SJSA1 (cell line): ENCODE data around the gene RAB21. TPM values are rescaled to one million over a fixed set of nuclear protein-coding genes. Genes with fewer than 3 reads are reported as not detected.

Experiments used
- DNase-seq, 2 experiments: peaks; one replicate each; pipeline ENCODE4 v3.0.0-alpha.2; 2015 to 2020; ENCODE audit warnings: low spot score in 2 of 2, low read depth in 1 of 2
- H3K27ac ChIP-seq: fragments of 250-450 bp; sonication (Bioruptor Pico); 2 replicates; pipeline ENCODE4 v1.5.1; 2020; ENCODE audit warnings: mild to moderate bottlenecking, moderate library complexity
- H3K27me3 ChIP-seq: fragments of 250-450 bp; sonication (Bioruptor Pico); replicated peaks from 2 replicates; pipeline ENCODE4 v1.5.1; 2020; ENCODE audit warnings: mild to moderate bottlenecking, moderate library complexity
- H3K36me3 ChIP-seq: fragments of 250-450 bp; sonication (Bioruptor Pico); 2 replicates; pipeline ENCODE4 v1.5.1; 2020; ENCODE audit warnings: mild to moderate bottlenecking
- H3K4me1 ChIP-seq: fragments of 250-450 bp; sonication (Bioruptor Pico); replicated peaks from 2 replicates; pipeline ENCODE4 v1.6.1; 2021; ENCODE audit warnings: mild to moderate bottlenecking
- H3K4me3 ChIP-seq: fragments of 250-450 bp; sonication (Bioruptor Pico); 2 replicates; pipeline ENCODE4 v1.5.1; 2020; ENCODE audit warnings: mild to moderate bottlenecking
- H3K9me3 ChIP-seq: fragments of 250-450 bp; sonication (Bioruptor Pico); replicated peaks from 2 replicates; pipeline ENCODE4 v1.5.1; 2020; ENCODE audit warnings: mild to moderate bottlenecking
- total RNA-seq: library from RNA; depleted of rRNA; stranded (reverse); fragments of >200 nt; shearing (Covaris generic); gene quantifications from 2 replicates; pipeline ENCODE4 v1.2.3, GENCODE V29; 2014

The RAB21 gene
- total RNA-seq, 1 experiment from 2014 or later: 56.8 TPM

- Histone ChIP-seq H3K27me3 (no peaks in the 10 kb centered on the region), H3K36me3 (peaks cover 22% of the 10 kb centered on the region), H3K4me3 (no peak overlapping the region), H3K27ac (no peak overlapping the region), H3K9me3 (no peaks in the 10 kb centered on the region), H3K4me1 (no peaks in the 10 kb centered on the region)
- no peak for DNase-seq
Measured at GRCh38 chr12:71763677-71764379, 9.2 kb downstream of the RAB21 start.

GRCh38 chr12:71764587-71765321, 10.1 kb downstream of the RAB21 start:
- Histone ChIP-seq H3K4me3 (no peak overlapping the region), H3K36me3 (peaks cover 12% of the 10 kb centered on the region), H3K27ac (no peak overlapping the region), H3K9me3 (no peaks in the 10 kb centered on the region), H3K27me3 (no peaks in the 10 kb centered on the region), H3K4me1 (no peaks in the 10 kb centered on the region)
- DNase-seq: no peak

GRCh38 chr12:71766202-71766601, 11.5 kb downstream of the RAB21 start:
- Histone ChIP-seq H3K9me3 (no peaks in the 10 kb centered on the region), H3K27me3 (no peaks in the 10 kb centered on the region), H3K36me3 (peaks cover 9% of the 10 kb centered on the region; the same call in 1 of the 2 replicates), H3K4me3 (no peak overlapping the region), H3K4me1 (no peaks in the 10 kb centered on the region), H3K27ac (no peak overlapping the region)
- no peak for DNase-seq

GRCh38 chr12:71767183-71767582, 12.5 kb downstream of the RAB21 start:
- no peaks in the 10 kb centered on the region for H3K4me1 ChIP-seq
- DNase-seq: no peak
- H3K36me3 ChIP-seq: peaks cover 11% of the 10 kb centered on the region

GRCh38 chr12:71768900-71769299, 14.2 kb downstream of the RAB21 start:
- peaks cover 23% of the 10 kb centered on the region for H3K36me3 ChIP-seq
- no peak for DNase-seq
- no peaks in the 10 kb centered on the region for H3K27me3 ChIP-seq
- no peaks in the 10 kb centered on the region for H3K9me3 ChIP-seq
- H3K27ac ChIP-seq: no peak overlapping the region
- H3K4me1 ChIP-seq: no peaks in the 10 kb centered on the region
- no peak overlapping the region for H3K4me3 ChIP-seq

More at GRCh38 chr12:71767183-71767582, 12.5 kb downstream of the RAB21 start:
- Histone ChIP-seq H3K27ac (no peak overlapping the region), H3K4me3 (no peak overlapping the region), H3K27me3 (no peaks in the 10 kb centered on the region), H3K9me3 (no peaks in the 10 kb centered on the region)

GRCh38 chr12:71771069-71771468, 16.4 kb downstream of the RAB21 start:
- H3K27ac ChIP-seq: no peak overlapping the region
- no peak for DNase-seq
- H3K27me3 ChIP-seq: no peaks in the 10 kb centered on the region
- H3K36me3 ChIP-seq: peaks cover 27% of the 10 kb centered on the region
- no peaks in the 10 kb centered on the region for H3K9me3 ChIP-seq
- H3K4me3 ChIP-seq: no peak overlapping the region
- H3K4me1 ChIP-seq: no peaks in the 10 kb centered on the region

GRCh38 chr12:71772735-71773134, 18.1 kb downstream of the RAB21 start:
- Histone ChIP-seq H3K4me1 (no peaks in the 10 kb centered on the region), H3K9me3 (no peaks in the 10 kb centered on the region), H3K27ac (no peak overlapping the region), H3K27me3 (no peaks in the 10 kb centered on the region), H3K36me3 (peaks cover 30% of the 10 kb centered on the region), H3K4me3 (no peak overlapping the region)
- no peak for DNase-seq

GRCh38 chr12:71780237-71780822, 25.7 kb downstream of the RAB21 start:
- H3K9me3 ChIP-seq: no peaks in the 10 kb centered on the region
- peak in 1 of 2 experiments; percentile 9 for DNase-seq
- H3K4me1 ChIP-seq: no peaks in the 10 kb centered on the region
- no peak overlapping the region for H3K4me3 ChIP-seq
- no peaks in the 10 kb centered on the region for H3K27me3 ChIP-seq
- peaks cover 32% of the 10 kb centered on the region for H3K36me3 ChIP-seq
- no peak overlapping the region for H3K27ac ChIP-seq

GRCh38 chr12:71782017-71782416, 27.4 kb downstream of the RAB21 start:
- no peak for DNase-seq
- Histone ChIP-seq H3K4me3 (no peak overlapping the region), H3K27ac (no peak overlapping the region), H3K4me1 (no peaks in the 10 kb centered on the region), H3K9me3 (no peaks in the 10 kb centered on the region), H3K27me3 (no peaks in the 10 kb centered on the region), H3K36me3 (peaks cover 39% of the 10 kb centered on the region)

GRCh38 chr12:71786829-71787228, 32.2 kb downstream of the RAB21 start:
- Histone ChIP-seq H3K27ac (no peak overlapping the region), H3K4me3 (no peak overlapping the region), H3K27me3 (no peaks in the 10 kb centered on the region), H3K36me3 (peaks cover 25% of the 10 kb centered on the region), H3K9me3 (no peaks in the 10 kb centered on the region), H3K4me1 (no peaks in the 10 kb centered on the region)
- DNase-seq: no peak

- no peak overlapping the region for H3K27ac ChIP-seq
- DNase-seq: no peak
- H3K27me3 ChIP-seq: no peaks in the 10 kb centered on the region
- no peaks in the 10 kb centered on the region for H3K9me3 ChIP-seq
- no peak overlapping the region for H3K4me3 ChIP-seq
- H3K4me1 ChIP-seq: no peaks in the 10 kb centered on the region
- H3K36me3 ChIP-seq: peaks cover 21% of the 10 kb centered on the region
Measured at GRCh38 chr12:71787580-71787979, 32.9 kb downstream of the RAB21 start.

GRCh38 chr12:71790331-71790730, 35.7 kb downstream of the RAB21 start:
- no peaks in the 10 kb centered on the region for H3K9me3 ChIP-seq
- H3K4me3 ChIP-seq: no peak overlapping the region
- no peak for DNase-seq
- H3K4me1 ChIP-seq: no peaks in the 10 kb centered on the region
- H3K36me3 ChIP-seq: peaks cover 12% of the 10 kb centered on the region
- H3K27ac ChIP-seq: no peak overlapping the region
- H3K27me3 ChIP-seq: no peaks in the 10 kb centered on the region

- Histone ChIP-seq H3K9me3 (no peaks in the 10 kb centered on the region), H3K27ac (no peak overlapping the region), H3K36me3 (peaks cover 3% of the 10 kb centered on the region), H3K4me3 (no peak overlapping the region), H3K27me3 (no peaks in the 10 kb centered on the region), H3K4me1 (no peaks in the 10 kb centered on the region)
- no peak for DNase-seq
Measured at GRCh38 chr12:71791473-71792150, 36.9 kb downstream of the RAB21 start.

GRCh38 chr12:71792599-71792998, 37.9 kb downstream of the RAB21 start:
- H3K4me3 ChIP-seq: no peak overlapping the region
- no peaks in the 10 kb centered on the region for H3K36me3 ChIP-seq
- no peaks in the 10 kb centered on the region for H3K9me3 ChIP-seq
- H3K27me3 ChIP-seq: 0 out of 2 replicates have a peak, but pooled peaks cover 3% of the 10 kb centered on the region
- H3K27ac ChIP-seq: no peak overlapping the region
- DNase-seq: no peak
- no peaks in the 10 kb centered on the region for H3K4me1 ChIP-seq
